HG03045 (cell line): ENCODE data around the gene IRX4.

ENCODE experiments used
- ATAC-seq: cut with Tn5 transposase; IDR thresholded peaks from one replicate; pipeline ENCODE4 v1.9.1; 2021; ENCODE audit warnings: mild to moderate bottlenecking, moderate library complexity; ENCODE audit not compliant: unreplicated experiment

Gene IRX4

GRCh38 chr5:1914471-1914870 is 31.7 kb upstream of the IRX4 start:
- no peak for ATAC-seq

- ATAC-seq: no peak
Measured at GRCh38 chr5:1913578-1913977, 30.9 kb upstream of the IRX4 start.

GRCh38 chr5:1912951-1913565 is 30.3 kb upstream of the IRX4 start:
- ATAC-seq: no peak

DNA sequence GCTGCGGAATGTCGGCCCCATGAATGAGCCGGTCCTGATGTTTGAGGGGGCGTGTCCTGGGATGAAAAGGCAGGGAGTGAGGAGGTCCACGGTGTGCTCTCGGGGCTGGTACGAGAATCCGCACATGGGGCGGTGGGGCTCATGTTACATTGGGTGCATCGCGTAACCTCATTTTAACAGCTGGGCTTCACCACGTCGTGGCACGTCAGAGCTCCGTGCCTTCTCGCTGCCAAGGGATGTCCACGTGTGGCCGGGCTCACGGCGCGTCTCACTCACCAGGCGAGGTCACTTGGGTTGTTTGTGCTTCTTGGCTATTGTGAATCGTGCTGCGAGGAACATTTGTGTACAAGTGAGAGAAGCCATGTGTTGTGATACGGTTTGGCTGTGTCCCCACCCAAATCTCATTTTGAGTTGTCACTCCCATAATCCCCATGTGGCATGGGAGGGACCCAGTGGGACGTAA is 29.1 kb upstream of the IRX4 start:
- no peak for ATAC-seq

- no peak for ATAC-seq
Measured at GRCh38 chr5:1910861-1911772, 28.4 kb upstream of the IRX4 start.

DNA sequence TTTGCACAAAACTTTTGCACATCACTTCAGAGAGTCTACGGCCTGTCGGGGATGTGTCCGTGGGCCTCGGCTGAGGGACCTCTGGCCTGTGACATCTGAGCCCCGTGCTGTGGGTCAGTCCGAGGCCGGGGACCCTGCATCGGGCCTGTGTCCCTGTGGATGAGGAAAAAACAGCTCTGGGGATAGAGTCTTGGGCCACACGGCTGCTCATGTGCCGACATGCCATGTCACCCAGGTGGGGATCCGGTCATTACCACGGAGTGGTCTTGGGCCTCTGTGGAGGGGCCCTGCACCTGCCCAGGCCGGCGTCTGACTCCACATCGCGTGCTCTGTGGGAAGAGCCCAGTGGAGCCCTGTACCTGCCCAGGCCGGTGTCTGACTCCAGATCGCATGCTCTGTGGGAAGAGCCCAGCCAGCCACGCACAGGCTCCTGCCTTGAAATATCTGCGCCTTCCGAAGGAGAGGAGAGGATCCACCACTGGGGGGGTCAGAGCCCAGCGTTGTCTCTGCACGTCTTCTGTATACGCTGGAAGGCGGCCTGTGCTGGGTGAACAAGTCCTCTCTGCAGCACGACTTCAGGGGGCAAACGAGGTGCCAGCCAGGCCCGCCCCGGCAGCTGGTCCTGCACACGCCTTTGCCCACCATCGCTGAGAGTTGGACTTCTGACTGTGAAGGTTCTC is 27.5 kb upstream of the IRX4 start:
- no peak for ATAC-seq

- ATAC-seq: no peak
Measured at GRCh38 chr5:1909346-1909985, 26.7 kb upstream of the IRX4 start.

DNA sequence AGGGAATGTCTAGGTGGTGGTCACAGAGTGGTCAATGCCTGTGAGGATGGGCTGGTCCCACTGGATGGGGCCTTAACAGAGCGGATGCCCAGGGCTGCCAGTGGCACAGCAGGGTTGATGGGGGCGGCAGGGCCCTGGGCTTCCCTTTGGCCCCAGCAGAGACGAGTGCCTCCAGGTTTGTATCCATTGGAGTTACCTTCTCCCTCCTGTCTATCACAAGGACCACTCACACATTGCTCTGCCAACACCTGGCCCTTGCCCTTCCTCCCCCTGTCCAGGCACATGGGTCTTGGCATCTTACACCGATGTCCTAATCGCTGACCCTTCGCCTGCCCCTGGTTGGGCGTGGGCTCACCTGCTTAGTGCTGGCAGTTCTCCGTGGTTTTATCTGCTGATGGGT is 26.2 kb upstream of the IRX4 start:
- no peak for ATAC-seq

GRCh38 chr5:1907616-1908015 is 24.9 kb upstream of the IRX4 start:
- no peak for ATAC-seq

DNA sequence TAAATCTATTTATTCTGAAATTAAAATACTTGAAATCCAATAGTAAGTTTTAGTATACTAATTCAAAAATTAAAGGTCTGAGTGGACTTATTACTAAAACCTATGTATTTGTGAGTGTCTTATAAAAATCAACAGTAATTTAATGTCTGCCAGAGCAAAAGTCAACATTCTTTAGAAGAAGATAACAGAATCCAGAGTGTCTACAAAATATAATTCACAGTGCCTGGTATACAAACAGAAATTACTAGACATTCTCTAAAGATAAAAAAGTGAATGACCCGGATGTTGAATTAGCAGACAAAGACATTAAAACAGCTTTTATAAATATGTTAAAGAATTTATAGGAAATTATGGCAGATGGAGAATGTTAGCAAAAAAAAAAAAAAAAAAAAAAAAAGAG is 22.4 kb upstream of the IRX4 start:
- no peak for ATAC-seq

DNA sequence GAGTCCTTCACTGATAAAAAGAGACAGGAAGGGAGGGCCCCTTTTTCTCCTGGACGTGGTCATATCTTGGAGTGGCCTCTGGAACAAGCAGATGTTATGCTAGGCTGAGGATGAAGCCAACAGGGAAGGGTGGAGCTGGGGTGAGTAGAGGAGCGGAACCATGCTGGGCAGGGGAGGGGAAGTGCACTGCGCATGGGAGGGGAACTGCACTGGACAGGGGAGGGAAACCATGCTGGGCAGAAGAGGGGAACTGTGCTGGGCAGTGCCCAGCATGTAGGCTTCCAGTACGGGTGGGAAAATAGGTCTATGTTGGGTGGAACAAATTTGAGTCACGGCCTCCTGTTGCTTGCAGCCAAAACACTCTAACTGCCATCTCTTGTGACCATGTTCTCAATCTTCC is 19.3 kb upstream of the IRX4 start:
- no peak for ATAC-seq

- ATAC-seq: no peak
Measured at GRCh38 chr5:1901061-1901460, 18.3 kb upstream of the IRX4 start.

DNA sequence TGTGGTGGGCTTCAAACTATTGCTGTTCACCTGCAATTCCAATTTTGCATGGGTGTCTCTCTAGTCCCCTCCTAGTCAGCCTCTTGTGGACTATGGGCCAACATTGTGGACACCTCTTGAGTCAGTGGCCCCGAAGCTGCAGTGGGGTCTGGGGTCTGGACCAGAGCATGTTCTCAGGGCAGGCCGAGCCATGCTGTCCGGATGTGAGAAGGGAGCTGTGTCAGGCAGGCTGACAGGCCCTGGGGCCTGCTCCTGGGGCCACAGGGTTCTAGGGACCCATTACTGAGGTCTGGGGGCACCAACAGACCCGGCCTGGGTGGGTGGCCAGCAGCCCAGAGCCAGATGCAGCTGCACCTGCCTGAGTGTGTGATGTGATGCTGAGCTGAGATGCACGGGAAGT is 16.5 kb upstream of the IRX4 start:
- ATAC-seq: no peak

- ATAC-seq: no peak
Measured at GRCh38 chr5:1897816-1898450, 15.2 kb upstream of the IRX4 start.

DNA sequence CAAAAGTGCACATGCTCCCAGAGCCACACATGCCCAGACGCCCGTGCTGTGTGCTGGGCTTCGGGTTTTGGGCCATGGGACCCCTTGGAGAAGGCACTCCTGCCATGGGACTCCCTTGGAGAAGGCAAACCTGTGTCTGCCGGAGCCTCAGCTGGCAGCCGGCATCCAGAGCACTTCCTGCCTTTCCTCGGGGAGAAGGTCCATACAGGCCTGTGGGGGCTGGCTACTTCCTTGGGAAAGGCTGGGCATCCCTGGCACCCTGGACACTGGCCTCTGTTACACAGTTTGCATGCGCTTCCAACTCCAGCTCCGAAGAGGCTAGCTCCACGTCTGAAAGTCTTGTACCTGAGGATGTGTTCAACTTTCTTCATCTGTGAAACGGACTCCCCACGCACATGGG is 14.7 kb upstream of the IRX4 start:
- ATAC-seq: no peak

- no peak for ATAC-seq
Measured at GRCh38 chr5:1896602-1897376, 14.1 kb upstream of the IRX4 start.

DNA sequence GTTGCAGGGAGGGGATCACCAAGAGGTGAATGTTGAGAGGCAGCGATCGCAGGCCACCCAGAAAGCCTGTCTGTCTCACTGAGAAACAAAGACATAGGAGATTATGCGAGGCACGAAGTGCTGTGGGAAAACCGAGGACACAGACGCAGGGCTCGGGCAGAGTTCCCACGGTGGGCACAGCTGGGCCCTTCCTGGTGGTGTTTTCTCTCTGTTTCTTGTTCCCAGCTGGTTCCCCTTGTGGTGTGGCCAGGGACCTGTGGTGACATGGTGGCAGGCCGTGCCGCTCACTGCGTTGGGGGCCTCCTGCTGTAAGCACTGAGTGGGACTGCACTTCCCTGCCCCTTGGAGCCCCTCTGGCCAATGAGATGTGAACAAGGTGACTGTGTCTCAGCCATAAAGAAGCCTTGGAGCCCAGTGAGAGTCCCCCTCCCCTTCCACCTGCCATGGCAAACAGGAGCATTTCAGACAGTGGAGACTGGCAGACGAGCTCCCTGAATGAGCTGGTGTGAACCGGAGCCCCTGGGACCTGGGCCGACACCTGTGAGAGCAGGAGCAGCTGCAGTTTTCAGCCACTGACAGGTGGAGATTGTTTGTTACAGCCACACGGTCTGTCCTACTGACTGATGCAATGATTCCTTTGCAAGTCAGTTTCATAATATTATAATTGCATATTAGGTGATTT is 13.2 kb upstream of the IRX4 start:
- no peak for ATAC-seq

GRCh38 chr5:1894243-1894642 is 11.5 kb upstream of the IRX4 start:
- ATAC-seq: no peak

- ATAC-seq: no peak
Measured at GRCh38 chr5:1893754-1894153, 11.0 kb upstream of the IRX4 start.
